ENCODE measurements around the gene ALAS1. TPM values are rescaled to one million over a fixed set of nuclear protein-coding genes. Genes with fewer than 3 reads are reported as not detected.
"Not testable (repeated sequence)": the region's sequence is repeated elsewhere in the genome, so short reads cannot be mapped to it uniquely, and the experiment has no call there.

Gene ALAS1
- total RNA-seq, 4 donors from 2014 or later = 61.0 to 99.8 (median 68.4) TPM

DNA sequence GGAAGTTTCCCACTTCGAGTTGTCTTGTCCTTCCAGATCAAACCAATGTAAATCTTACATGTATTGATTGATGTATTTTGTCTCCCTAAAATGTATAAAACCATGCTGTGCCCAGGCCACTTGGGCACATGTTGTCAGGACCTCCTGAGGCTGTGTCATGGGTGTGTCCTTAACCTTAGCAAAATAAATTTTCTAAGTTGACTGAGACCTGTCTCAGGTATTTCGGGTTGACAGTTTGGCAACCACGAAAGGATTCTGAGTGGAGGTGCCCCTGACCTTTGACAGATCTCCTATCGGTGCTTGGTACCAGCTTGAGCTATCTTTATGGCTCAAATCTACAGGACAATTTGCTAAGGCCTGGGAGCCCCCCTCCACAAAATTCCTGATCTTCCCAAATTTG, 42.0 kb upstream of the ALAS1 start:
- DNase-seq (no peak), ATAC-seq (no peak)
- Histone ChIP-seq H3K9me3 (no peaks in the 10 kb centered on the region), H3K27ac (peak overlapping the region; percentile 84 to 97 (median 96)), H3K27me3 (no peaks in the 10 kb centered on the region), H3K4me3 (no peak overlapping the region), H3K4me1 (peaks cover 8 to 10% of the 10 kb centered on the region in 2 donors), H3K36me3 (no peaks in the 10 kb centered on the region)
- intact Hi-C loops (cut with DNase I; ENCODE audit: low total_unique reads) (loop anchor here (2.0 kb wide), 1 partner anchor 43 kb away; the partner anchor contains the start of gene ALAS1), in situ Hi-C loops (cut with MboI; ENCODE audit: low sequenced_read_pairs in 4 of 4) (no loop called here)
- no peak for TF ChIP-seq POLR2A (IDR thresholded peaks at IDR 0.05)
- TF ChIP-seq, protein P1, sequence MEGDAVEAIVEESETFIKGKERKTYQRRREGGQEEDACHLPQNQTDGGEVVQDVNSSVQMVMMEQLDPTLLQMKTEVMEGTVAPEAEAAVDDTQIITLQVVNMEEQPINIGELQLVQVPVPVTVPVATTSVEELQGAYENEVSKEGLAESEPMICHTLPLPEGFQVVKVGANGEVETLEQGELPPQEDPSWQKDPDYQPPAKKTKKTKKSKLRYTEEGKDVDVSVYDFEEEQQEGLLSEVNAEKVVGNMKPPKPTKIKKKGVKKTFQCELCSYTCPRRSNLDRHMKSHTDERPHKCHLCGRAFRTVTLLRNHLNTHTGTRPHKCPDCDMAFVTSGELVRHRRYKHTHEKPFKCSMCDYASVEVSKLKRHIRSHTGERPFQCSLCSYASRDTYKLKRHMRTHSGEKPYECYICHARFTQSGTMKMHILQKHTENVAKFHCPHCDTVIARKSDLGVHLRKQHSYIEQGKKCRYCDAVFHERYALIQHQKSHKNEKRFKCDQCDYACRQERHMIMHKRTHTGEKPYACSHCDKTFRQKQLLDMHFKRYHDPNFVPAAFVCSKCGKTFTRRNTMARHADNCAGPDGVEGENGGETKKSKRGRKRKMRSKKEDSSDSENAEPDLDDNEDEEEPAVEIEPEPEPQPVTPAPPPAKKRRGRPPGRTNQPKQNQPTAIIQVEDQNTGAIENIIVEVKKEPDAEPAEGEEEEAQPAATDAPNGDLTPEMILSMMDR (IDR thresholded peaks at IDR 0.05 in 4 of 5, conservative IDR thresholded peaks at IDR 0.05 in 1 of 5) = no peak

DNA sequence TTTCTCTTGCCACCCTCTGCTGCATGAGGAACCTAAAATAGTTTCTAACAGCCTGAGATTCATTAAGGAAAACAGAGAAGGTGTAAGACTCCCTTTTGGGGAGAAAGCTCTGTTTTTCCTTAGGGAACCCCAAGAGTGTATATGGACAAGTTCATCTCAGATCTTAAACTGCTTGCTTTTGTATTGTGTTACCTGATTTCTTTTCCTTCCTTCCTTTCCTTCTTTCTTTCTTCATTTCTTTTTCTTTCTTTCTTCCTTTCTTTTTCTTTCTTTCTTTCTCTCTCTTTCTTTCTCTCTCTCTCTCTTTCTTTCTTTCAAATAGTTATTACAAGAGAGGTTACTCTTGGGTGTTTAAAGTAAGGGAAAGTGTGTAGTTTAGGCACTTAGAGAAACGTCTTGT, 38.5 kb upstream of the ALAS1 start:
- no peak overlapping the region for H3K27ac ChIP-seq
- in situ Hi-C loops (cut with MboI; ENCODE audit: low sequenced_read_pairs in 4 of 4) (no loop called here), intact Hi-C loops (cut with DNase I; ENCODE audit: low total_unique reads) (no loop called here)
- TF ChIP-seq, protein P1 (IDR thresholded peaks at IDR 0.05 in 4 of 5, conservative IDR thresholded peaks at IDR 0.05 in 1 of 5) = no peak
- no peak for TF ChIP-seq POLR2A (IDR thresholded peaks at IDR 0.05)
- no peak overlapping the region for H3K4me3 ChIP-seq
- no peaks in the 10 kb centered on the region for H3K27me3 ChIP-seq
- no peaks in the 10 kb centered on the region for H3K36me3 ChIP-seq
- H3K4me1 ChIP-seq = no peaks in the 10 kb centered on the region
- DNase-seq (no peak), ATAC-seq (no peak)
- H3K9me3 ChIP-seq = no peaks in the 10 kb centered on the region

DNA sequence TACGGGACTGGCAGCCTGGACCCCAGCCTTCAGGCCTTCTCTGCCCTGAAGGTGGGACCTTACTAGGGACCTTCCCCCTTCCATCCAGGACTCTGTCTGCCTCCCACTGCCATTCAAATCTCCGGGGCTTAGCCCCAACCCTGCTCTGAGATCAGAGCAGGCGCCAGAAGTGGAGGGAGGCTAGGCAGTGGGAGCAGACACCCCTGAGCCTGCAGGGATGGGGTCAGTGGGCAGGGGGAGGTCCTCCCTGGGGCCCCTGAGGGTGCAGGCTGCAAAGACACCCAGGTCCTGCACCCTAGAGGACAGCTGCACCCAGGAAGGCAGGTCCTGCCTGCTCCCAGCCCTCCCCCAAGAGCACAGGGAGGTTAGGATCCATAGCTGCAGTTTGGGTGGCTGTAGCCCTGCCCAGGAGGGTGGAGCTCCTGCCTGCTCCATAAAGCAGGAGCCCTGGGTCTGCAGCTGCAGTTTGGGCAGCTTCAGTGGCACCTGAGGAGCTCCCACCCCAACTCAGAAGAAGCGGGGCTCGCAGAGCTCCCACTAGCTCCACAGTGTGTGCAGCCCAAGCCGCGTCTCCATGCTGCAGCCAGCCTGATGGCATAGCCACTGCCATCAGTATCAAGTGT, 35.6 kb upstream of the ALAS1 start:
- intact Hi-C loops (cut with DNase I; ENCODE audit: low total_unique reads) = no loop called here
- DNase-seq = no peak
- Histone ChIP-seq H3K27ac (no peak overlapping the region), H3K27me3 (no peaks in the 10 kb centered on the region), H3K4me3 (no peak overlapping the region), H3K9me3 (no peaks in the 10 kb centered on the region), H3K4me1 (no peaks in the 10 kb centered on the region), H3K36me3 (no peaks in the 10 kb centered on the region)
- TF ChIP-seq, protein P1 (IDR thresholded peaks at IDR 0.05 in 4 of 5, conservative IDR thresholded peaks at IDR 0.05 in 1 of 5) = no peak
- in situ Hi-C loops (cut with MboI; ENCODE audit: low sequenced_read_pairs in 4 of 4) = no loop called here
- ATAC-seq = no peak

DNA sequence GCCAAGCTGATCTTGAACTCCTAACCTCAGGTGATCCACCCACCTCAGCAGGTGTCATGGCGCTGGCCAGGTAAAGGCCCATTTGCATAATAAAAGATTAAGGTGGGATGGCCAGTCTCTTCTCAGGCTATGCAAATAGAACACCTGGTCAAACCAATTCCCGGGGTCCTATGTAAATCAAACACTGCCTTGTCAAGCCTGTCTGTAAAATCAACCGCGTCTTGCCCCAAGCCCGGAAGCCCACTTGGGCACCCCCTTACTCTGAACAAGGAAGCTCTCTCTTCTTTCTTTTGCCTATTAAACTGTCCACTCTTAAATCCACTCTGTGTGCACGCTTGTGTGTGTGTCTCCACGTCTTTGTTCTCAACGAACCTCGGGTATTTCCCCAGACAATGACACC, 30.7 kb upstream of the ALAS1 start:
- Histone ChIP-seq H3K9me3 (no peaks in the 10 kb centered on the region), H3K27me3 (no peaks in the 10 kb centered on the region), H3K27ac (no peak overlapping the region), H3K4me3 (no peak overlapping the region), H3K4me1 (no peaks in the 10 kb centered on the region), H3K36me3 (no peaks in the 10 kb centered on the region)
- DNase-seq = no peak
- in situ Hi-C loops (cut with MboI; ENCODE audit: low sequenced_read_pairs in 4 of 4) = no loop called here
- intact Hi-C loops (cut with DNase I; ENCODE audit: low total_unique reads) = no loop called here
- TF ChIP-seq, protein P1 (IDR thresholded peaks at IDR 0.05 in 4 of 5, conservative IDR thresholded peaks at IDR 0.05 in 1 of 5) = no peak
- TF ChIP-seq POLR2A (IDR thresholded peaks at IDR 0.05) = no peak
- no peak for ATAC-seq

DNA sequence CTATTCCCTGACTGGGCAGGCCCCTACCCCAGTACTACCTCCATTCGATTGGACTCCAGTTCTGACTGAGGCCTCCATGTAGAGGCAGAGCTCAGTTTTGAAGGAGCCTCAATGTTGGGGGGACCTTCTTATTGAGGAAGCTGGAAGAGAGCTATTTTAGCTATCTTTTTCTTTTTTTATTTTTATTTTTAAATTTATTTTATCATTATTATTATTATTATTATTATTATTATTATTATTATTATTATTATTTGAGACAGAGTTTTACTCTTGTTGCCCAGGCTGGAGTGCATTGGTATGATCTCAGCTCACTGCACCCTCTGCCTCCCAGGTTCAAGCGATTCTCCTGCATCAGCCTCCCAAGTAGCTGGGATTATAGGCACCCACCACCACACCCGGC, 27.7 kb upstream of the ALAS1 start:
- intact Hi-C loops (cut with DNase I; ENCODE audit: low total_unique reads) = loop anchor here (10.0 kb wide), 1 partner anchor 1725 kb away; the partner anchor contains the start of gene SELENOK

More for the DNA sequence above, 27.7 kb upstream of the ALAS1 start:
- DNase-seq; H3K27me3 ChIP-seq; in situ Hi-C loops (cut with MboI; ENCODE audit: low sequenced_read_pairs in 4 of 4); H3K4me1 ChIP-seq; H3K36me3 ChIP-seq; H3K4me3 ChIP-seq; H3K9me3 ChIP-seq; ATAC-seq; H3K27ac ChIP-seq: not testable (repeated sequence)

Data from gastrocnemius medialis (tissue), 4 donors.